ENCODE measurements around the gene ABHD17C.

ABHD17C gene

GRCh38 chr15:80803580-80804525, 108.7 kb downstream of the ABHD17C start:
- in situ Hi-C loops (cut with MboI; ENCODE audit: low pct_unique_long_range_greater_than_20kb, low sequenced_read_pairs, unreplicated experiment), result no loop called here
- no peak for DNase-seq (ENCODE audit: low spot score)
- no peak for TF ChIP-seq CTCF (IDR thresholded peaks at IDR 0.05; ENCODE audit: extremely low read depth, insufficient read depth, missing control alignments)

GRCh38 chr15:80804970-80805495, 109.9 kb downstream of the ABHD17C start:
- TF ChIP-seq CTCF (IDR thresholded peaks at IDR 0.05; ENCODE audit: extremely low read depth, insufficient read depth, missing control alignments), result no peak
- in situ Hi-C loops (cut with MboI; ENCODE audit: low pct_unique_long_range_greater_than_20kb, low sequenced_read_pairs, unreplicated experiment), result no loop called here
- no peak for DNase-seq (ENCODE audit: low spot score)
